ENCODE results near the gene CMTM3. TPM values are rescaled to one million over a fixed set of nuclear protein-coding genes. Genes with fewer than 3 reads are reported as not detected.
A peak's percentile ranks its signal among the peaks of the same experiment; 100 is the strongest.

The CMTM3 gene, protein sequence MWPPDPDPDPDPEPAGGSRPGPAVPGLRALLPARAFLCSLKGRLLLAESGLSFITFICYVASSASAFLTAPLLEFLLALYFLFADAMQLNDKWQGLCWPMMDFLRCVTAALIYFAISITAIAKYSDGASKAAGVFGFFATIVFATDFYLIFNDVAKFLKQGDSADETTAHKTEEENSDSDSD
- polyA plus RNA-seq (2013): 68.4 and 70.2 TPM in 2 replicates

- Histone ChIP-seq H3K4ac (ENCODE audit: low read depth, low read length) (peak within 1 kb of the TSS; percentile 94), H3K4me3 (ENCODE audit: low read depth, low read length) (peak within 1 kb of the TSS; percentile 82), H3K23ac (ENCODE audit: low read length) (no peak within 1 kb of the TSS), H3K79me1 (ENCODE audit: low read length) (peaks cover 19% of the 10 kb centered on the region), H3K14ac (ENCODE audit: low read length) (peak within 1 kb of the TSS; percentile 81), H2AK5ac (ENCODE audit: low read length) (no peak within 1 kb of the TSS), H3K9ac (ENCODE audit: low read length) (peak within 1 kb of the TSS; percentile 75), H3K79me2 (ENCODE audit: control insufficient read depth, insufficient read depth, low read length, poor library complexity) (peaks cover 12% of the 10 kb centered on the region), H4K8ac (ENCODE audit: low read depth, low read length) (peak within 1 kb of the TSS; percentile 86), H3K4me1 (ENCODE audit: control insufficient read depth in 1 of 2, insufficient read depth in 2 of 2, low read length in 2 of 2) (peaks cover 19 to 24% of the 10 kb centered on the region in 2 experiments), H2BK12ac (ENCODE audit: low read length) (peak within 1 kb of the TSS; percentile 11), H4K12ac (ENCODE audit: low read depth, low read length) (peak within 1 kb of the TSS; percentile 83), H3K9me3 (ENCODE audit: insufficient read depth, low read depth, low read length) (peaks cover under 1% of the 10 kb centered on the region), H2AFZ (ENCODE audit: insufficient read depth, low read length, poor library complexity) (peak within 1 kb of the TSS; percentile 95), H2BK5ac (ENCODE audit: low read depth, low read length, poor library complexity) (peak within 1 kb of the TSS; percentile 46), H3K4me2 (ENCODE audit: low read length) (peak within 1 kb of the TSS; percentile 74), H3K18ac (ENCODE audit: low read length) (peak within 1 kb of the TSS; percentile 83), H2BK120ac (ENCODE audit: insufficient read depth, low read length, poor library complexity) (peak within 1 kb of the TSS; percentile 75), H3K36me3 (ENCODE audit: control insufficient read depth in 1 of 2, insufficient read depth in 2 of 2, low read length in 2 of 2) (peaks cover 13 to 18% of the 10 kb centered on the region in 2 experiments), H3K27me3 (ENCODE audit: insufficient read depth, low read length) (no peaks in the 10 kb centered on the region), H3K27ac (ENCODE audit: low read depth, low read length) (peak within 1 kb of the TSS; percentile 46), H4K91ac (ENCODE audit: low read depth, low read length) (peak within 1 kb of the TSS; percentile 96)
- no CpG with 5 or more reads among the region's 96 CpGs for WGBS (ENCODE audit: extremely low coverage, insufficient coverage, insufficient read length)
- DNase-seq: peak in 1 of 2 donors; percentile 58
Observed at GRCh38 chr16:66604376-66605176, at the start of gene CMTM3. CMTM3 (plus strand) TSS chr16:66604704; CDS start chr16:66604806, 102 bp downstream.

DNA sequence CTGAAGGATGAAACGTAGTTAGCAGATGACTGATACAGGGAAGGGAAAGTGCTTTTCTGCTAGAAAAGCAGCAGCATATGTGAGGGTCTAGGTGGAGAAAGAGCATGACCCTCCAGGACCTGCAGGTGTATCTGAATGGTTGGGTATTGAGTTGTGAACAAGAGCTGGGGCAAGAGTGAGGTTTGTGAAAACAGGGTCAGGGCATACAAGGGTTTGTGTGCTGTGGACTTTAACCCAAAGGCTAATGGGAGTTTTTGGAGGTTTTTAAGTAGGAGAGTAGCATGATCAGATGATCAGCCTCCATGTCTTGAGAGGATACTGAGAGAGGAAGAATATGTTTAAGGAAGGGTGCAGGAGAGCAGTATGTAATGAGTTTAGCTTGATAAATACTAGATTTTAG is 44.4 kb upstream of the CMTM3 start:
- H3K36me3 ChIP-seq (ENCODE audit: control insufficient read depth in 1 of 2, insufficient read depth in 2 of 2, low read length in 2 of 2): no peaks in the 10 kb centered on the region
- no CpG with 5 or more reads among the region's 1 CpG for WGBS (ENCODE audit: extremely low coverage, insufficient coverage, insufficient read length)
- H3K4me1 ChIP-seq (ENCODE audit: control insufficient read depth in 1 of 2, insufficient read depth in 2 of 2, low read length in 2 of 2): peaks cover 0 to 2% of the 10 kb centered on the region in 2 experiments
- no peaks in the 10 kb centered on the region for H3K79me1 ChIP-seq (ENCODE audit: low read length)
- H3K23ac ChIP-seq (ENCODE audit: low read length): peak overlapping the region; percentile 94
- no peak overlapping the region for H3K27ac ChIP-seq (ENCODE audit: low read depth, low read length)
- H3K4me2 ChIP-seq (ENCODE audit: low read length): no peak overlapping the region
- no peak overlapping the region for H2AFZ ChIP-seq (ENCODE audit: insufficient read depth, low read length, poor library complexity)
- H3K4ac ChIP-seq (ENCODE audit: low read depth, low read length): no peak overlapping the region
- no peak overlapping the region for H3K9ac ChIP-seq (ENCODE audit: low read length)
- H4K12ac ChIP-seq (ENCODE audit: low read depth, low read length): no peak overlapping the region
- H3K9me3 ChIP-seq (ENCODE audit: insufficient read depth, low read depth, low read length): no peaks in the 10 kb centered on the region
- no peak overlapping the region for H4K8ac ChIP-seq (ENCODE audit: low read depth, low read length)
- H4K91ac ChIP-seq (ENCODE audit: low read depth, low read length): no peak overlapping the region
- H2BK120ac ChIP-seq (ENCODE audit: insufficient read depth, low read length, poor library complexity): no peak overlapping the region
- no peak overlapping the region for H2AK5ac ChIP-seq (ENCODE audit: low read length)
- no peak overlapping the region for H3K14ac ChIP-seq (ENCODE audit: low read length)
- DNase-seq: no peak
- H3K79me2 ChIP-seq (ENCODE audit: control insufficient read depth, insufficient read depth, low read length, poor library complexity): no peaks in the 10 kb centered on the region
- no peak overlapping the region for H2BK5ac ChIP-seq (ENCODE audit: low read depth, low read length, poor library complexity)
- H3K27me3 ChIP-seq (ENCODE audit: insufficient read depth, low read length): no peaks in the 10 kb centered on the region
- no peak overlapping the region for H3K18ac ChIP-seq (ENCODE audit: low read length)
- H2BK12ac ChIP-seq (ENCODE audit: low read length): no peak overlapping the region
- H3K4me3 ChIP-seq (ENCODE audit: low read depth, low read length): no peak overlapping the region

GRCh38 chr16:66561381-66562080 is 43.0 kb upstream of the CMTM3 start:
- Histone ChIP-seq H3K9me3 (ENCODE audit: insufficient read depth, low read depth, low read length) (no peaks in the 10 kb centered on the region), H3K23ac (ENCODE audit: low read length) (no peak overlapping the region), H2BK120ac (ENCODE audit: insufficient read depth, low read length, poor library complexity) (no peak overlapping the region), H3K9ac (ENCODE audit: low read length) (no peak overlapping the region), H3K79me2 (ENCODE audit: control insufficient read depth, insufficient read depth, low read length, poor library complexity) (no peaks in the 10 kb centered on the region), H2BK12ac (ENCODE audit: low read length) (no peak overlapping the region), H2AFZ (ENCODE audit: insufficient read depth, low read length, poor library complexity) (no peak overlapping the region), H3K36me3 (ENCODE audit: control insufficient read depth in 1 of 2, insufficient read depth in 2 of 2, low read length in 2 of 2) (peaks cover 4 to 6% of the 10 kb centered on the region in 2 experiments), H3K4me1 (ENCODE audit: control insufficient read depth in 1 of 2, insufficient read depth in 2 of 2, low read length in 2 of 2) (peaks cover 0 to 2% of the 10 kb centered on the region in 2 experiments), H2BK5ac (ENCODE audit: low read depth, low read length, poor library complexity) (no peak overlapping the region), H3K4ac (ENCODE audit: low read depth, low read length) (no peak overlapping the region), H3K4me3 (ENCODE audit: low read depth, low read length) (no peak overlapping the region), H4K12ac (ENCODE audit: low read depth, low read length) (no peak overlapping the region), H4K8ac (ENCODE audit: low read depth, low read length) (no peak overlapping the region), H3K4me2 (ENCODE audit: low read length) (no peak overlapping the region), H3K79me1 (ENCODE audit: low read length) (no peaks in the 10 kb centered on the region), H3K27me3 (ENCODE audit: insufficient read depth, low read length) (no peaks in the 10 kb centered on the region), H2AK5ac (ENCODE audit: low read length) (no peak overlapping the region), H3K27ac (ENCODE audit: low read depth, low read length) (no peak overlapping the region), H3K14ac (ENCODE audit: low read length) (no peak overlapping the region), H3K18ac (ENCODE audit: low read length) (no peak overlapping the region), H4K91ac (ENCODE audit: low read depth, low read length) (no peak overlapping the region)
- no CpG with 5 or more reads among the region's 3 CpGs for WGBS (ENCODE audit: extremely low coverage, insufficient coverage, insufficient read length)
- peak in 1 of 2 donors; percentile 9 for DNase-seq

DNA sequence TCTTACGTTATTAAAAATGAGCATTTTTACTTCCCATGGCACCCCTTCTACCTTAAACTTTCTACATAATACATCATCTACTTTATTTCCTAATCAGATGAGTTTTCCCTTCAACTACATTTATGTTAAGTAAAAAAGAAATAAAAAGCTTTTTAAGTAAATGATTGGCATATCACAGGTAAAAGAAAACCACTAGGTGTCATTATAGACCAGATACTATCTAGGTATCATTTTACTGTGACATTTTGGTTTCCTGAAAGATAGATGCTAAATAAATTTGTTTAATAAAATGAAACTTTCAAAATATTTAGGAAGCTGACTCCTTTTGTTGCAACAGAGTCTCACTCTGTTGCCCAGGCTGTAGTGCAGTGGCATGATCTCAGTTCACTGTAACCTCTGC is 42.1 kb upstream of the CMTM3 start:
- Histone ChIP-seq H2BK12ac (ENCODE audit: low read length) (no peak overlapping the region), H2BK5ac (ENCODE audit: low read depth, low read length, poor library complexity) (no peak overlapping the region), H4K12ac (ENCODE audit: low read depth, low read length) (no peak overlapping the region), H3K9me3 (ENCODE audit: insufficient read depth, low read depth, low read length) (no peaks in the 10 kb centered on the region), H3K4me2 (ENCODE audit: low read length) (no peak overlapping the region), H3K27ac (ENCODE audit: low read depth, low read length) (no peak overlapping the region), H3K79me1 (ENCODE audit: low read length) (no peaks in the 10 kb centered on the region), H3K79me2 (ENCODE audit: control insufficient read depth, insufficient read depth, low read length, poor library complexity) (no peaks in the 10 kb centered on the region), H3K4ac (ENCODE audit: low read depth, low read length) (no peak overlapping the region), H3K9ac (ENCODE audit: low read length) (no peak overlapping the region), H4K91ac (ENCODE audit: low read depth, low read length) (no peak overlapping the region), H3K36me3 (ENCODE audit: control insufficient read depth in 1 of 2, insufficient read depth in 2 of 2, low read length in 2 of 2) (peaks cover 6 to 8% of the 10 kb centered on the region in 2 experiments), H2AK5ac (ENCODE audit: low read length) (no peak overlapping the region), H3K18ac (ENCODE audit: low read length) (no peak overlapping the region), H4K8ac (ENCODE audit: low read depth, low read length) (no peak overlapping the region), H3K4me3 (ENCODE audit: low read depth, low read length) (no peak overlapping the region), H3K4me1 (ENCODE audit: control insufficient read depth in 1 of 2, insufficient read depth in 2 of 2, low read length in 2 of 2) (peaks cover 0 to 2% of the 10 kb centered on the region in 2 experiments), H2BK120ac (ENCODE audit: insufficient read depth, low read length, poor library complexity) (no peak overlapping the region), H3K14ac (ENCODE audit: low read length) (no peak overlapping the region), H3K27me3 (ENCODE audit: insufficient read depth, low read length) (no peaks in the 10 kb centered on the region), H3K23ac (ENCODE audit: low read length) (no peak overlapping the region), H2AFZ (ENCODE audit: insufficient read depth, low read length, poor library complexity) (no peak overlapping the region)
- peak in 1 of 2 donors; percentile 4 for DNase-seq
- 100% methylated on average over 1 of the region's 1 CpG for WGBS (ENCODE audit: extremely low coverage, insufficient coverage, insufficient read length)

Data from trophoblast cell (in vitro differentiated cells and primary cell).